Pulmonary artery endothelial cell (primary cell): ENCODE results near the gene NYNRIN. TPM values are rescaled to one million over a fixed set of nuclear protein-coding genes. Genes with fewer than 3 reads are reported as not detected.
"Not testable (repeated sequence)": the region's sequence is repeated elsewhere in the genome, so short reads cannot be mapped to it uniquely, and the experiment has no call there.

Experiments used
- DNase-seq: peaks from one replicate; pipeline ENCODE4 v3.0.0-alpha.2; 2011; ENCODE audit warnings: low read depth, low spot score
- total RNA-seq: library from RNA; depleted of rRNA; stranded (reverse); fragments of >200 nt; gene quantifications from 2 replicates; pipeline ENCODE4 v1.2.3, GENCODE V29; 2014

NYNRIN gene
- total RNA-seq, 1 donor from 2014 or later, result 10.5 TPM

- no peak for DNase-seq
Observed at GRCh38 chr14:24369907-24370687, 28.7 kb upstream of the NYNRIN start.

GRCh38 chr14:24370748-24371147 lies 28.1 kb upstream of the NYNRIN start:
- DNase-seq, result no peak

DNA sequence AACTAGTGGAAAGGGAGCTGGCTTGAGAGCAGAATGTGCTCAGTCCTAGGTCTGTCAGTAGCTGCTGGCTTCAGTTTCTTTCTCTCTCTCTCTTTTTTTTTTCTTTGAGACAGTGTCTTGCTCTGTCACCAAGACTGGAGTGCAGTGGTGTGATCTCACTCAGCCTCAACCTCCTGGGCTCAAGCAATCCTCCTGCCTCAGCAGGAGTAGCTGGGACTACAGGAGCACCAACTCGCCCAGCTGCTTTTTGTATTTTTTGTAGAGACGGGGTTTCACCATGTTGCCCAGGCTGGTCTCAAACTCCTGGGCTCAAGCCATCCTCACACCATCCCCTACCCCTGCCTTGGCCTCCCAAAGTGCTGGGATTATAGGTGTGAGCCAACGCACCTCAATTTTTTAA lies 27.2 kb upstream of the NYNRIN start:
- not testable (repeated sequence) for DNase-seq

GRCh38 chr14:24372701-24373416 lies 25.9 kb upstream of the NYNRIN start:
- DNase-seq, result no peak

- DNase-seq, result no peak
Observed at GRCh38 chr14:24376448-24377070, 22.2 kb upstream of the NYNRIN start.

- DNase-seq, result no peak
Observed at GRCh38 chr14:24377126-24377525, 21.7 kb upstream of the NYNRIN start.

GRCh38 chr14:24377657-24378056 lies 21.1 kb upstream of the NYNRIN start:
- no peak for DNase-seq

GRCh38 chr14:24378327-24378726 lies 20.5 kb upstream of the NYNRIN start:
- no peak for DNase-seq

DNA sequence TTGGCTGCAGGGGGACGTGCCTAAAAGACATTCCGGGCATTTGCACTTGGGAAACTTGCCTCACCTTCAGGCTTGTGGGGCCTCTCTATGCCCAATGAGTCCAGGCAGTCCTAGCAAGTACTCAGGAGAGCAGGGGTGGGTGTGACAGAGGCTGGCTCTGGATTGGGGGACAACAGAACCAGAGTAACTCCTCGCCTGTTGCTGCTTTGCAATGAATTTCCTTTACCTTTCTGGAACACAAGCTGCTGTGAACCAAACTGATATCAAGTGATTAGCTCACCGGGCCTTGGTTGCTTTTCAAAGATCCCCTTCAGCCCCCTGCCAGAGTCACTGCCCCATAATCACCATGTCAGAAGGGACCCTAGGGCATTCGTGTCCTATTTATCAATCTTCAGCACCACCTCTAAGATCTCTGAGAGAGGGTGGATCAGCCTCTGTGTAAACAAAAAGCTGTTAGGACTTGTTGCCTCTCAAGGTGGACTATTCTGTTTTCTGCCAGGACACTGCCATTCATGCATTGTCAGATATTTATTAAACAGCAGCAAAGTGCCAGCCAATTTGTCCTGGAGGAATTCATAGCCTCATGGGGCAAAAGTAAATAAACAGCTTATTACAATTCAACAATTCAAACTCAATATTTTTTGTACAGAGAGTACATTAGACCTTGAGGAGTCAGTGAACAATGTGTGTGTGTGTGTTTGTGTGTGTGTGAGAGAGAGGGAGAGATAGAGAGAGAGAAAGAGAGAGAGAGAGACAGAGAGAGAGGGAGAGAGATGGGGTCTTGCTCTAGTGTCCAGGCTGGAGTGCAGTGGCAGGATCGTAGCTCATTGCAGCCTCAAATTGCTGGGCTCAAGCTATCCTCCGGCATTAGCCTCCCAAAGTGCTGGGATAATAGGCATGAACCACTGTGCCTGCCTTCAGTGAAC lies 19.6 kb upstream of the NYNRIN start:
- no peak for DNase-seq

DNA sequence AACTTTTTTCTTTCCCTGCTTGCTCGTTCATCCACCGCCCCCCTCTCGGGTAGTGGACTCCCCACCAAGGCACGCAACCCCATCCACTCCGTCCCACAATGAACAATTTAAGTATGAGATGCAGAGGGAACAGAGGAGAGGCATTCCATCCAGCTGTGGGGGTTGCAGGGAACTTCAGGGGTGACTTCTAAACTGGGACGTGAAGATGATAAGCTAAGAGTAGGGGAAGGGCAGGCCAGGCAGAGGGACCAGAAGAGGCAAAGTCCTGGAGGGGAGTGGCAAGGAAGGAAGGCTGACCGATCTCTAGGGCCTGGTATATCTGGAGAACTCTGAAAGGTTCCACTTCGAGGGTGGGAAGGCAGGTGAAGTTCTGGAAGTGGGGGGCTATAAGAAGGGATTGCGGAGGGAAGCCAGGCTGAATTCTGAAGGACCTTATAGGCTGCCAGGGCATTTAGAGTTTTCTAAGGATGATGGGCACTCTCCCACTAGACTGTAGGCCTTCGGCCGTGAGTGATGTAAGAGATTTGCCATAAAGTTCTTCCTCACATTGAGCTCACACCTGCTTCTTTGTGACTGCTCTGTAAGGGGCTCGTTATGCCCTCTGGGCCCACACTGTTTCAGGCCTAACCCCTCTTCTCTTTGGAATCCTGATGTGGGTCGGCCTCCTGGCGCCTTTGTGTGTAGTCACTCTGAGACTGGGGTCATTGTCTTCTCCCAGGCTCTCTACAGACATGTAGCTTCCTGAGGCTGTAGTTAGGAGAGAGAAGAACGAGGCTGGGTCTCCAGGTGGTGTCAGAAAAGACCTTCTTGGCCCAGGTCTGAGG lies 18.7 kb upstream of the NYNRIN start:
- DNase-seq, result no peak

- DNase-seq, result no peak
Observed at GRCh38 chr14:24381363-24382063, 17.3 kb upstream of the NYNRIN start.

DNA sequence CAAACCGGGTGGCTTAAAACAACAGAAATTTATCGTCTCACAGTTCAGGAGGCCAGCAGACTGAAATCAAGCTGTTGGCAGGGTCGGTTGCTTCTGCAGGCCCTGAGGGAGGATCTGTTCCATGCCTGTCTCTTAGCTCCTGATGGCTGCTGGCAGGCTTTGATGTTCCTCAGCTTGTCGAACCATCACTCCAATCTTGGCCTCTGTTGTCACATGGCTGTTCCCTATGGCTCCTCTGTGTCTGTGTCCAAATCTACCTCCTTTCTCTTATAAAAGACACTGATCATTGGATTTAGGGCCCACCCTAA lies 16.8 kb upstream of the NYNRIN start:
- no peak for DNase-seq

GRCh38 chr14:24384169-24384568 lies 14.6 kb upstream of the NYNRIN start:
- DNase-seq, result no peak

- no peak for DNase-seq
Observed at GRCh38 chr14:24385524-24385923, 13.3 kb upstream of the NYNRIN start.

DNA sequence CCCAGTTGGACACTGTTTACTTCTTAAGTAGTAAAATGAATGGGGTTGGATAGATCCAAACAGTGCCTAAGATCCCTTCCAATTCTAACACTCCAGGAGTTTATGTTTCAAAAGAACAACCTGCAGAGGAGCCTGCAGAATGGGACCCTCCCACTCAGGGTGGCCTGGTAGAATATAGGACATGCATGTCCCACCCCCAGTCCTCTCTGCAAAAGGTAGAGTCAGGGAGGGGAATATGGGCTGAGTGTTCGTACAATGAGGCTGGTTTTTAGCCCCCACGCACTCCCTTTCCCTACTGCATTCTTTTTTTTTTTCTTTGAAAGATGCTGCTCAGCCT lies 11.8 kb upstream of the NYNRIN start:
- DNase-seq, result no peak

DNA sequence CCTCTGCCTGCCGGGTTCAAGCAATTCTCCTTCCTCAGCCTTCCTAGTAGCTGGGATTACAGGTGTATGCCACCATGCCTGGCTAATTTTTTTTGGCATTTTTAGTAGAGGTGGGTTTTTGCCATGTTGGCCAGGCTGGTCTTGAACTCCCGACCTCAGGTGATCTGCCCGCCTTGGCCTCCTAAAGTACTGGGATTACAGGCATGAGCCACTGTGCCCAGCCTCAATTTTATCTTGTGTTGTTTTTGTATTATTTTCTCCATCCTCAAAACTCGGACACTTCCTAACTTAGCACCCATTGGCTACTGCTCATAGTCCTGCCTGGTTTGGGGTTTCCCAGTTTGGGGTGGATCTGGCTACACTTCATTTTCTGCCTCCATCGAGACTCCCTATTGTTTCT lies 11.2 kb upstream of the NYNRIN start:
- not testable (repeated sequence) for DNase-seq

DNA sequence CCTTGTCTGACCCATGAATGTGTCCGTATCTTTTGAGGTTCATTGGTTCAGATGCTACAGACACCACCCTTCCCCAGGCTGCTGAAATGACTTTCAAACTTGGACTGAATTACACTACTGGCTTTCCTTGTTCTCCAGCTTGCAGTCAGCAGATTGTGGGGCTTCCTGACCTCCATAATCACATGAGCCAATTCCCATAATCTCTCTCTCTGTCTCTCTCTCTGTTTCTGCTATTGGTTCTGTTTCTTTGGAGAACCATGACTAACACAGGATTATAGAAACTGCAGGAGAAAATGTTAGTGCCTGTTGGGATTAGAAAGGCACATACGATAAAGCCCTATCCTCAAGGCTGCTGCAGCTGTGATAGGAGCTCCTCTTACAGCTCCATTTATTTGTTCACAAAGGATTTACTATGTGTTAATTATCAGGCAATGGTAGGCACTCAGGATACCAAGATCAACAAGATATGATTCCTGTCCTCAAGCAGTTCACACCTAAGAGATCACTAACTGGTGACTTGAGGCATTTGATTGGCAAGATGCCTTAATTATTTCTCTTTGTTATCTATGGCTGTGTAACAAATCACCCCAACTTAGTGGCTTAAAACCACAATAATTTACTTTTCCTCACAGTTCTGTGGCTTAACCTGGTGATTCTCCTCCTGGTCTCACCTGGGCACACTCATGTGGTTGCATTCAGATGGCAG lies 10.2 kb upstream of the NYNRIN start:
- no peak for DNase-seq

DNA sequence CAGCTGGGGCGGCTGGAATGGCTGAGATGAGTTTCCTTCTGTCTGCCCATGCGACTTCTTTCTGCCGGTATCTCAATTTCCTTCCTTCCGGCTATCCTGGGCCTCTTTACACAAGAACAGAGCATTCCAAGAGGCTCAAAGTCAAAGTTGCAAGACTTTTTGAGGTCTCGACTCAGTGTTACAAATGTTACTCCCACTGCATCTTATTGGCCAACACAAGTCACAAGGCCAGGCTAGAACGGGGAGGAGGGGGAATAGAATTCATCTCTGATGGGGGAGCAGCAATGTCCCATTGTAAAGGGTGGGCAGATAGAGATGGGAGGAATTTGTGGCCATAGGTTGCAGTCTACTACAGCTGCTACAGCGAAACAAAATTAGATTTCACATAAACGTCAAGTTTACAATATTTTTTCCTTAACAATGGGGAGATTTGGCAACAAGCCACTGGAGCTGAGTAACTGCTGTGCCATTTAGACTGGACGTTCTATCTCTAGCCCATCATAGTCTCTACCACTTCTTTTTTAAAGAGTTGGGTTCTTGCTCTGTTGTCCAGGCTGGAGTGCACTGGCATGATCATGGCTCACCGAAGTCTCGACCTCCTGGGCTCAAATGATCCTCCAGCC lies 9.5 kb upstream of the NYNRIN start:
- peak; percentile 27 for DNase-seq
